Measurements from ENCODE around the gene NFE2L3.

NFE2L3 gene

GRCh38 chr7:26185131-26185843 lies 33.3 kb downstream of the NFE2L3 start:
- Histone ChIP-seq H3K27me3 (ENCODE audit: low read depth, low read length) (no peaks in the 10 kb centered on the region), H3K9ac (ENCODE audit: low read length) (no peak overlapping the region), H3K9me3 (ENCODE audit: insufficient read depth, low read length) (no peaks in the 10 kb centered on the region), H2AFZ (ENCODE audit: low read depth, low read length) (no peak overlapping the region), H3K4me2 (ENCODE audit: low read length) (no peak overlapping the region), H3K27ac (ENCODE audit: low read length) (peak overlapping the region; percentile 43), H3K36me3 (replicated peaks; ENCODE audit: low read depth, low read length) (peaks cover 39% of the 10 kb centered on the region), H3K4me3 (ENCODE audit: low read length) (no peak overlapping the region), H3K4me1 (ENCODE audit: low read length) (0 out of 2 replicates have a peak, but pooled peaks cover 5% of the 10 kb centered on the region), H3K79me2 (ENCODE audit: low read length) (peaks cover 25% of the 10 kb centered on the region), H4K20me1 (ENCODE audit: insufficient read depth, low read length) (peaks cover 38% of the 10 kb centered on the region)
- TF ChIP-seq CTCF (IDR thresholded peaks at IDR 0.05; ENCODE audit: low read depth, low read length), result no peak
- TF ChIP-seq EZH2phosphoT487 (IDR thresholded peaks at IDR 0.05; ENCODE audit: low read depth), result no peak

GRCh38 chr7:26185844-26186180 lies 33.8 kb downstream of the NFE2L3 start:
- H3K4me1 ChIP-seq (ENCODE audit: low read length), result 0 out of 2 replicates have a peak, but pooled peaks cover 5% of the 10 kb centered on the region
- H4K20me1 ChIP-seq (ENCODE audit: insufficient read depth, low read length), result peaks cover 43% of the 10 kb centered on the region
- TF ChIP-seq CTCF (IDR thresholded peaks at IDR 0.05; ENCODE audit: low read depth, low read length), result no peak
- TF ChIP-seq EZH2phosphoT487 (IDR thresholded peaks at IDR 0.05; ENCODE audit: low read depth), result no peak
- peak overlapping the region; percentile 43 for H3K27ac ChIP-seq (ENCODE audit: low read length)
- no peak overlapping the region for H2AFZ ChIP-seq (ENCODE audit: low read depth, low read length)
- no peak overlapping the region for H3K4me3 ChIP-seq (ENCODE audit: low read length)
- H3K9me3 ChIP-seq (ENCODE audit: insufficient read depth, low read length), result no peaks in the 10 kb centered on the region
- H3K9ac ChIP-seq (ENCODE audit: low read length), result no peak overlapping the region
- peaks cover 39% of the 10 kb centered on the region for H3K36me3 ChIP-seq (replicated peaks; ENCODE audit: low read depth, low read length)
- peaks cover 31% of the 10 kb centered on the region for H3K79me2 ChIP-seq (ENCODE audit: low read length)
- H3K4me2 ChIP-seq (ENCODE audit: low read length), result no peak overlapping the region
- H3K27me3 ChIP-seq (ENCODE audit: low read depth, low read length), result no peaks in the 10 kb centered on the region

- H4K20me1 ChIP-seq (ENCODE audit: insufficient read depth, low read length), result peaks cover 50% of the 10 kb centered on the region
- TF ChIP-seq CTCF (IDR thresholded peaks at IDR 0.05; ENCODE audit: low read depth, low read length) (no peak), EZH2phosphoT487 (IDR thresholded peaks at IDR 0.05; ENCODE audit: low read depth) (no peak)
- peaks cover 38% of the 10 kb centered on the region for H3K79me2 ChIP-seq (ENCODE audit: low read length)
- H2AFZ ChIP-seq (ENCODE audit: low read depth, low read length), result no peak overlapping the region
- 0 out of 2 replicates have a peak, but pooled peaks cover 5% of the 10 kb centered on the region for H3K4me1 ChIP-seq (ENCODE audit: low read length)
- H3K4me3 ChIP-seq (ENCODE audit: low read length), result no peak overlapping the region
- no peak overlapping the region for H3K4me2 ChIP-seq (ENCODE audit: low read length)
- H3K27ac ChIP-seq (ENCODE audit: low read length), result peak overlapping the region; percentile 49
- H3K9me3 ChIP-seq (ENCODE audit: insufficient read depth, low read length), result no peaks in the 10 kb centered on the region
- H3K27me3 ChIP-seq (ENCODE audit: low read depth, low read length), result no peaks in the 10 kb centered on the region
- H3K9ac ChIP-seq (ENCODE audit: low read length), result no peak overlapping the region
- H3K36me3 ChIP-seq (replicated peaks; ENCODE audit: low read depth, low read length), result peaks cover 42% of the 10 kb centered on the region
These were observed 34.6 kb downstream of the NFE2L3 start for GRCh38 chr7:26186364-26187311.

Data from OCI-LY3 (cell line).